GM18870 (cell line): ENCODE measurements around the gene FBP2.

Experiments used
- ATAC-seq: cut with Tn5 transposase; IDR thresholded peaks from one replicate; pipeline ENCODE4 v1.9.1; 2021; ENCODE audit warnings: moderate library complexity; ENCODE audit not compliant: unreplicated experiment

Gene FBP2

GRCh38 chr9:94593459-94594345 is at the start of gene FBP2:
Gene FBP2, minus strand, starts transcription at chr9:94593824. Its CDS starts 98 bp downstream, at chr9:94593726.
- no peak for ATAC-seq

- ATAC-seq = no peak
Observed at GRCh38 chr9:94643176-94643575, 49.6 kb upstream of the FBP2 start.

- no peak for ATAC-seq
Observed at GRCh38 chr9:94642501-94642900, 48.9 kb upstream of the FBP2 start.

- ATAC-seq = no peak
Observed at GRCh38 chr9:94639999-94640376, 46.4 kb upstream of the FBP2 start.

GRCh38 chr9:94639061-94639998 is 45.7 kb upstream of the FBP2 start, which contains the start of gene FBP1:
Gene FBP1, minus strand, starts transcription at chr9:94639518. Its CDS starts 208 bp downstream, at chr9:94639310.
- ATAC-seq = no peak

GRCh38 chr9:94638335-94639060 is 44.9 kb upstream of the FBP2 start:
- no peak for ATAC-seq

GRCh38 chr9:94632737-94633136 is 39.1 kb upstream of the FBP2 start:
- no peak for ATAC-seq

GRCh38 chr9:94631599-94631998 is 38.0 kb upstream of the FBP2 start:
- ATAC-seq = no peak

- no peak for ATAC-seq
Observed at GRCh38 chr9:94630833-94631232, 37.2 kb upstream of the FBP2 start.

- no peak for ATAC-seq
Observed at GRCh38 chr9:94630281-94630680, 36.7 kb upstream of the FBP2 start.

GRCh38 chr9:94627287-94627686 is 33.7 kb upstream of the FBP2 start:
- ATAC-seq = no peak

GRCh38 chr9:94625835-94626234 is 32.2 kb upstream of the FBP2 start:
- no peak for ATAC-seq

- no peak for ATAC-seq
Observed at GRCh38 chr9:94624629-94625028, 31.0 kb upstream of the FBP2 start.

- no peak for ATAC-seq
Observed at GRCh38 chr9:94623253-94623652, 29.6 kb upstream of the FBP2 start.

GRCh38 chr9:94622087-94622800 is 28.6 kb upstream of the FBP2 start:
- ATAC-seq = no peak

GRCh38 chr9:94619026-94619425 is 25.4 kb upstream of the FBP2 start:
- ATAC-seq = no peak

GRCh38 chr9:94613003-94613402 is 19.4 kb upstream of the FBP2 start:
- no peak for ATAC-seq

- ATAC-seq = no peak
Observed at GRCh38 chr9:94612071-94612470, 18.4 kb upstream of the FBP2 start.

- ATAC-seq = no peak
Observed at GRCh38 chr9:94611638-94612068, 18.0 kb upstream of the FBP2 start.

- no peak for ATAC-seq
Observed at GRCh38 chr9:94610181-94610606, 16.6 kb upstream of the FBP2 start.

GRCh38 chr9:94607423-94607691 is 13.7 kb upstream of the FBP2 start:
- no peak for ATAC-seq
